ENCODE data around the gene NR5A2.

Gene NR5A2

GRCh38 chr1:200161801-200162200 lies 134.3 kb downstream of the NR5A2 start:
- Mint-ChIP-seq H3K27ac (no peak overlapping the region), H3K4me1 (ENCODE audit: low read depth) (no peaks in the 10 kb centered on the region), H3K27me3 (no peaks in the 10 kb centered on the region), H3K9me3 (no peaks in the 10 kb centered on the region), H3K4me3 (no peak overlapping the region), H3K36me3 (ENCODE audit: low read depth) (no peaks in the 10 kb centered on the region)
- intact Hi-C loops (cut with micrococcal nuclease) = no loop called here

- Mint-ChIP-seq H3K27me3 (no peaks in the 10 kb centered on the region), H3K4me3 (no peak overlapping the region), H3K4me1 (ENCODE audit: low read depth) (no peaks in the 10 kb centered on the region), H3K27ac (no peak overlapping the region), H3K36me3 (ENCODE audit: low read depth) (no peaks in the 10 kb centered on the region), H3K9me3 (no peaks in the 10 kb centered on the region)
- intact Hi-C loops (cut with micrococcal nuclease) = no loop called here
Observed at GRCh38 chr1:200162258-200162657, 134.7 kb downstream of the NR5A2 start.

GRCh38 chr1:200162877-200163276 lies 135.4 kb downstream of the NR5A2 start:
- H3K9me3 Mint-ChIP-seq = no peaks in the 10 kb centered on the region
- intact Hi-C loops (cut with micrococcal nuclease) = no loop called here
- H3K4me1 Mint-ChIP-seq (ENCODE audit: low read depth) = no peaks in the 10 kb centered on the region
- no peak overlapping the region for H3K4me3 Mint-ChIP-seq
- H3K27ac Mint-ChIP-seq = no peak overlapping the region
- H3K27me3 Mint-ChIP-seq = no peaks in the 10 kb centered on the region
- H3K36me3 Mint-ChIP-seq (ENCODE audit: low read depth) = no peaks in the 10 kb centered on the region

- Mint-ChIP-seq H3K4me3 (no peak overlapping the region), H3K4me1 (ENCODE audit: low read depth) (no peaks in the 10 kb centered on the region), H3K36me3 (ENCODE audit: low read depth) (no peaks in the 10 kb centered on the region), H3K9me3 (no peaks in the 10 kb centered on the region), H3K27ac (no peak overlapping the region), H3K27me3 (no peaks in the 10 kb centered on the region)
- intact Hi-C loops (cut with micrococcal nuclease) = no loop called here
Observed at GRCh38 chr1:200163911-200164310, 136.4 kb downstream of the NR5A2 start.

GRCh38 chr1:200165493-200166220 lies 138.1 kb downstream of the NR5A2 start:
- no peaks in the 10 kb centered on the region for H3K27me3 Mint-ChIP-seq
- peaks cover 3% of the 10 kb centered on the region for H3K4me1 Mint-ChIP-seq (ENCODE audit: low read depth)
- intact Hi-C loops (cut with micrococcal nuclease) = no loop called here
- no peaks in the 10 kb centered on the region for H3K36me3 Mint-ChIP-seq (ENCODE audit: low read depth)
- no peak overlapping the region for H3K27ac Mint-ChIP-seq
- H3K9me3 Mint-ChIP-seq = no peaks in the 10 kb centered on the region
- H3K4me3 Mint-ChIP-seq = no peak overlapping the region

GRCh38 chr1:200166411-200166810 lies 138.9 kb downstream of the NR5A2 start:
- intact Hi-C loops (cut with micrococcal nuclease) = no loop called here
- H3K4me3 Mint-ChIP-seq = no peak overlapping the region
- H3K9me3 Mint-ChIP-seq = no peaks in the 10 kb centered on the region
- H3K36me3 Mint-ChIP-seq (ENCODE audit: low read depth) = no peaks in the 10 kb centered on the region
- H3K4me1 Mint-ChIP-seq (ENCODE audit: low read depth) = peaks cover 6% of the 10 kb centered on the region
- no peaks in the 10 kb centered on the region for H3K27me3 Mint-ChIP-seq
- H3K27ac Mint-ChIP-seq = no peak overlapping the region

- intact Hi-C loops (cut with micrococcal nuclease) = no loop called here
Observed at GRCh38 chr1:200168926-200169325, 141.4 kb downstream of the NR5A2 start.

GRCh38 chr1:200172311-200172710 lies 144.8 kb downstream of the NR5A2 start:
- intact Hi-C loops (cut with micrococcal nuclease) = no loop called here
- Mint-ChIP-seq H3K4me1 (ENCODE audit: low read depth) (peaks cover 6% of the 10 kb centered on the region), H3K36me3 (ENCODE audit: low read depth) (no peaks in the 10 kb centered on the region), H3K4me3 (no peak overlapping the region), H3K27me3 (no peaks in the 10 kb centered on the region), H3K27ac (no peak overlapping the region), H3K9me3 (no peaks in the 10 kb centered on the region)

More at GRCh38 chr1:200168926-200169325, 141.4 kb downstream of the NR5A2 start:
- Mint-ChIP-seq H3K9me3 (no peaks in the 10 kb centered on the region), H3K36me3 (ENCODE audit: low read depth) (no peaks in the 10 kb centered on the region), H3K4me3 (no peak overlapping the region), H3K27ac (no peak overlapping the region), H3K4me1 (ENCODE audit: low read depth) (peaks cover 6% of the 10 kb centered on the region), H3K27me3 (no peaks in the 10 kb centered on the region)

- Mint-ChIP-seq H3K27ac (no peak overlapping the region), H3K4me1 (ENCODE audit: low read depth) (peaks cover 6% of the 10 kb centered on the region), H3K4me3 (no peak overlapping the region), H3K27me3 (no peaks in the 10 kb centered on the region), H3K36me3 (ENCODE audit: low read depth) (no peaks in the 10 kb centered on the region), H3K9me3 (no peaks in the 10 kb centered on the region)
- intact Hi-C loops (cut with micrococcal nuclease) = no loop called here
Observed at GRCh38 chr1:200173097-200173618, 145.6 kb downstream of the NR5A2 start.

GRCh38 chr1:200174525-200175295 lies 147.2 kb downstream of the NR5A2 start:
- Mint-ChIP-seq H3K4me1 (ENCODE audit: low read depth) (peaks cover 6% of the 10 kb centered on the region), H3K36me3 (ENCODE audit: low read depth) (no peaks in the 10 kb centered on the region), H3K27me3 (no peaks in the 10 kb centered on the region), H3K27ac (no peak overlapping the region), H3K9me3 (no peaks in the 10 kb centered on the region), H3K4me3 (no peak overlapping the region)
- intact Hi-C loops (cut with micrococcal nuclease) = no loop called here

GRCh38 chr1:200176181-200176580 lies 148.7 kb downstream of the NR5A2 start:
- Mint-ChIP-seq H3K27ac (no peak overlapping the region), H3K4me3 (no peak overlapping the region), H3K27me3 (no peaks in the 10 kb centered on the region), H3K36me3 (ENCODE audit: low read depth) (no peaks in the 10 kb centered on the region), H3K9me3 (no peaks in the 10 kb centered on the region), H3K4me1 (ENCODE audit: low read depth) (no peaks in the 10 kb centered on the region)
- intact Hi-C loops (cut with micrococcal nuclease) = no loop called here

GRCh38 chr1:200176798-200177197 lies 149.3 kb downstream of the NR5A2 start:
- Mint-ChIP-seq H3K4me1 (ENCODE audit: low read depth) (no peaks in the 10 kb centered on the region), H3K36me3 (ENCODE audit: low read depth) (no peaks in the 10 kb centered on the region), H3K9me3 (no peaks in the 10 kb centered on the region), H3K27me3 (no peaks in the 10 kb centered on the region), H3K4me3 (no peak overlapping the region), H3K27ac (no peak overlapping the region)
- intact Hi-C loops (cut with micrococcal nuclease) = no loop called here

GRCh38 chr1:200178340-200178739 lies 150.8 kb downstream of the NR5A2 start:
- Mint-ChIP-seq H3K27me3 (no peaks in the 10 kb centered on the region), H3K9me3 (no peaks in the 10 kb centered on the region), H3K4me1 (ENCODE audit: low read depth) (peaks cover 5% of the 10 kb centered on the region), H3K4me3 (no peak overlapping the region), H3K36me3 (ENCODE audit: low read depth) (no peaks in the 10 kb centered on the region), H3K27ac (no peak overlapping the region)
- intact Hi-C loops (cut with micrococcal nuclease) = no loop called here

- Mint-ChIP-seq H3K27me3 (no peaks in the 10 kb centered on the region), H3K27ac (no peak overlapping the region), H3K4me1 (ENCODE audit: low read depth) (peaks cover 10% of the 10 kb centered on the region), H3K36me3 (ENCODE audit: low read depth) (no peaks in the 10 kb centered on the region), H3K4me3 (no peak overlapping the region), H3K9me3 (no peaks in the 10 kb centered on the region)
- intact Hi-C loops (cut with micrococcal nuclease) = no loop called here
Observed at GRCh38 chr1:200179126-200179780, 151.7 kb downstream of the NR5A2 start.

Measured in dendritic cell treated with granulocyte-macrophage colony-stimulating factor and Interleukin-4, amounts not matched to agents 40 ng/mL and 50 ng/mL, for 4 days (primary cell).